Muscle layer of duodenum (tissue), 2 donors: ENCODE measurements around the gene CYS1.

Experiments
- H3K27ac ChIP-seq: one replicate; pipeline ENCODE4 v1.7.0; 2013; ENCODE audit warnings: mild to moderate bottlenecking, low read length
- H3K27me3 ChIP-seq: one replicate; pipeline ENCODE4 v1.7.0; 2013; ENCODE audit warnings: low read depth, mild to moderate bottlenecking, control low read depth, low read length
- H3K36me3 ChIP-seq, 2 donors: one replicate each; pipeline ENCODE4 v1.7.0; 2013; ENCODE audit warnings: low read length in 2 of 2, control low read depth in 1 of 2, mild to moderate bottlenecking in 1 of 2; ENCODE audit not compliant: insufficient read depth in 2 of 2, control insufficient read depth in 1 of 2
- H3K4me1 ChIP-seq, 2 donors: one replicate each; pipeline ENCODE4 v1.7.0; 2013; ENCODE audit warnings: low read length in 2 of 2, mild to moderate bottlenecking in 2 of 2, control low read depth in 1 of 2, moderate library complexity in 1 of 2; ENCODE audit not compliant: insufficient read depth in 2 of 2, control insufficient read depth in 1 of 2
- H3K4me3 ChIP-seq, 2 donors: one replicate each; pipeline ENCODE4 v1.7.0; 2013; ENCODE audit warnings: low read length in 2 of 2, low read depth in 1 of 2, mild to moderate bottlenecking in 1 of 2
- H3K9me3 ChIP-seq, 2 donors: one replicate each; pipeline ENCODE4 v1.7.0; 2013; ENCODE audit warnings: low read length in 2 of 2, control low read depth in 1 of 2, mild to moderate bottlenecking in 1 of 2; ENCODE audit not compliant: control insufficient read depth in 1 of 2
- donor health status: healthy.

CYS1 gene

DNA sequence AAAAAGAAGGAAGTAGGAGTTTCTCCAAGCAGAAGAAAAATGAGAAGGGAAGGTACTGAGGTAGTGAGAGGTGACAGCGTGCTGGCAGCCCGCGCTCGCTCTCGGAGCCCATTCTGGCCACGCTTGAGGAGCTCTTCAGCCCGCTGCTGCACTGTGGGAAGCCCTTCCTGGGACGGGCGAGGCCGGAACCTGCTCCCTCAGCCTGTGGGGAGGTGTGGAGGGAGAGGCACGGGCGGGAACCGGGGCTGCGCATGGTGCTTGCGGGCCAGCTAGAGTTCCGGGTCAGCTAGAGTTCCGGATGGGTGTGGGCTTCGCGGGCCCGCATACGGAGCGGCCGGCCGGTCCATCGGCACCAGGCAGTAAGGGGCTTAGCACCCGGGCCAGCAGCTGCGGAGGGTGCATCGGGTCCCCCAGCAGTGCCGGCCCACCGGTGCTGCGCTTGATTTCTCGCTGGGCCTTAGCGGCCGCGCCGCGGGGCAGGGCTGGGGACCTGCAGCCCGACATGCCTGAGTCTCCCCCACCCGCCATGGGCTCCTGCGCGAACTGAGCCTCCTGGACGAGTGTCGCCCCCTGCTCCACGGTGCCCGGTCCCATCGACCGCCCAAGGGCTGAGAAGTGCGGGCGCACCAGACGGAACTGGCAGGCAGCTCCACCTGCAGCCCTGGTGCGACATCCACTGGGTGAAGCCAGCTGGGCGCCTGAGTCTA, 11.1 kb upstream of the CYS1 start:
- Histone ChIP-seq H3K4me3 (peak overlapping the region in 1 of 2 donors; percentile 54), H3K27ac (no peak overlapping the region), H3K9me3 (no peaks in the 10 kb centered on the region), H3K4me1 (peaks cover 0 to 5% of the 10 kb centered on the region in 2 donors), H3K36me3 (no peaks in the 10 kb centered on the region), H3K27me3 (no peaks in the 10 kb centered on the region)

- Histone ChIP-seq H3K27ac (no peak overlapping the region), H3K27me3 (no peaks in the 10 kb centered on the region)
Measured at GRCh38 chr2:10089565-10090190, 9.5 kb upstream of the CYS1 start.

DNA sequence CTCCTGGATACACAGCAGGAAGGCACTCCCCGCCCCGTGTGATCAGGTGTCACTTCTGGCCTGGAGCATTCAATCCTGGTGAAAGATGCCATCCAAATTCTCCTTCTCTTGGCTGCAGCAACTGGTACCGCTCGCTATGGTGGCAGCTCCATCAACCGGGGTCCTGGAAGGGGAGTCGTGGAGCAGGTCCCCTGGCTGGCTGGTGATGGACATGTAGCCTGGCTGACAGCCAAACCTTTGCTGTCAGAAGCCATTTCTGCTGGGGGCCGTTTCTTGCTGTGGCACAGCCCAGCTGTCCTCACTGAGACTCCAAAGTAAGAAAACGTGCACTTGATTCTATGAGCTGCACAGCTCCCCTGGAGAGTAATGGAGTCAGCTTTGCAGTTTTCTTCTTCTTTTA, 7.1 kb upstream of the CYS1 start:
- no peak overlapping the region for H3K4me3 ChIP-seq
- H3K9me3 ChIP-seq, result no peaks in the 10 kb centered on the region
- no peak overlapping the region for H3K27ac ChIP-seq
- no peaks in the 10 kb centered on the region for H3K27me3 ChIP-seq
- H3K36me3 ChIP-seq, result no peaks in the 10 kb centered on the region
- peaks cover 0 to 21% of the 10 kb centered on the region in 2 donors for H3K4me1 ChIP-seq

More at GRCh38 chr2:10089565-10090190, 9.5 kb upstream of the CYS1 start:
- H3K4me1 ChIP-seq, result peaks cover 0 to 5% of the 10 kb centered on the region in 2 donors
- no peaks in the 10 kb centered on the region for H3K9me3 ChIP-seq
- H3K36me3 ChIP-seq, result no peaks in the 10 kb centered on the region
- H3K4me3 ChIP-seq, result no peak overlapping the region

- no peak overlapping the region for H3K27ac ChIP-seq
- H3K36me3 ChIP-seq, result no peaks in the 10 kb centered on the region
- no peak overlapping the region for H3K4me3 ChIP-seq
- H3K27me3 ChIP-seq, result no peaks in the 10 kb centered on the region
- H3K9me3 ChIP-seq, result no peaks in the 10 kb centered on the region
- H3K4me1 ChIP-seq, result peaks cover 0 to 21% of the 10 kb centered on the region in 2 donors
Measured at GRCh38 chr2:10086950-10087349, 6.7 kb upstream of the CYS1 start.

- Histone ChIP-seq H3K4me3 (no peak overlapping the region), H3K27me3 (no peaks in the 10 kb centered on the region), H3K36me3 (no peaks in the 10 kb centered on the region), H3K9me3 (no peaks in the 10 kb centered on the region), H3K27ac (no peak overlapping the region), H3K4me1 (peaks cover 0 to 19% of the 10 kb centered on the region in 2 donors)
Measured at GRCh38 chr2:10085668-10086059, 5.5 kb upstream of the CYS1 start.

GRCh38 chr2:10085043-10085667, 4.9 kb upstream of the CYS1 start:
- H3K27me3 ChIP-seq, result no peaks in the 10 kb centered on the region
- H3K27ac ChIP-seq, result no peak overlapping the region
- H3K4me3 ChIP-seq, result no peak overlapping the region
- H3K4me1 ChIP-seq, result peaks cover 0 to 21% of the 10 kb centered on the region in 2 donors
- no peaks in the 10 kb centered on the region for H3K9me3 ChIP-seq
- H3K36me3 ChIP-seq, result no peaks in the 10 kb centered on the region

DNA sequence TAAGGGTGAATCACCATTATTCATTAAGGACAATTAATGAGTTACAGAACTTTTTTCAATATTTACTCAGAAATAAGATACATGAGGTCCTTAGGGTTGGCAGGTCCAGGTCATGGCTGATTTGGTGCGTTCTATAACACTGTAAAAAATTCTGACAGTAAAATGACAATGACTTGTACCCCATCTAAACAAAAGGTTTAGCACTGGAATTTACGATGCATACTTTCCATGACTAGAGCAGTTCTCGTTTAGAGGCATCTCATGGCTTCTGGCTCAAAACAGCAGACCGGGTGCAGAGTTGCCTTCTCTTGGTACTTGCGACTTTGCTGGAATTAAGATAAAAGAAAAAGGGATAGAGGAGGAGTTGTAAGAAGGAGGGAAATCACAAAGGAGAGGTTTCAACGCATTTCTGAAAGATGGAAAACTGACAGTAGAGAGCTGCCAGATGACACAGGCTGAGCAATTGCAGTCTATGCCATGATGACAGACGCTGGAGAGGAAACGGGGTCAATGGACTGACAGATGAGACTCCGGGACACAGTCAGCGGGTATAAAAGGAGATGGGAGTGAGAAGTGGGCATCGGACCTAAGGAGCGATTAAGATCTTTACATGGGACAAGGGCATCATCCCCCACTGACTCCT, 4.1 kb upstream of the CYS1 start:
- Histone ChIP-seq H3K36me3 (no peaks in the 10 kb centered on the region), H3K27me3 (no peaks in the 10 kb centered on the region)

GRCh38 chr2:10083692-10084211, 3.5 kb upstream of the CYS1 start:
- Histone ChIP-seq H3K27ac (no peak overlapping the region), H3K4me3 (peak overlapping the region in 1 of 2 donors; percentile 33), H3K9me3 (no peaks in the 10 kb centered on the region), H3K4me1 (peaks cover 0 to 26% of the 10 kb centered on the region in 2 donors), H3K36me3 (no peaks in the 10 kb centered on the region), H3K27me3 (no peaks in the 10 kb centered on the region)

More for the DNA sequence above, 4.1 kb upstream of the CYS1 start:
- H3K9me3 ChIP-seq, result no peaks in the 10 kb centered on the region
- H3K4me3 ChIP-seq, result no peak overlapping the region
- no peak overlapping the region for H3K27ac ChIP-seq
- peaks cover 0 to 23% of the 10 kb centered on the region in 2 donors for H3K4me1 ChIP-seq

GRCh38 chr2:10083046-10083445, 2.8 kb upstream of the CYS1 start:
- Histone ChIP-seq H3K27ac (no peak overlapping the region), H3K9me3 (no peaks in the 10 kb centered on the region), H3K4me3 (no peak overlapping the region), H3K27me3 (peaks cover 7% of the 10 kb centered on the region), H3K36me3 (no peaks in the 10 kb centered on the region), H3K4me1 (peaks cover 0 to 32% of the 10 kb centered on the region in 2 donors)

GRCh38 chr2:10080536-10081304, 509 bp upstream of the CYS1 start:
- H3K4me1 ChIP-seq, result peaks cover 0 to 33% of the 10 kb centered on the region in 2 donors
- no peak overlapping the region for H3K27ac ChIP-seq
- peak overlapping the region in 1 of 2 donors; percentile 59 for H3K4me3 ChIP-seq
- no peaks in the 10 kb centered on the region for H3K9me3 ChIP-seq
- peaks cover 9% of the 10 kb centered on the region for H3K27me3 ChIP-seq
- no peaks in the 10 kb centered on the region for H3K36me3 ChIP-seq
